ENCODE results near the gene INKA2. TPM values are rescaled to one million over a fixed set of nuclear protein-coding genes. Genes with fewer than 3 reads are reported as not detected.

The INKA2 gene
- total RNA-seq (2013), result 5.7 TPM
- 1 to 10 TPM; 1.8 to 6.6 (median 2.0) TPM for polyA plus RNA-seq
- 2.1 and 2.6 TPM in 2 replicates for polyA minus RNA-seq
- total RNA-seq, result 1.7 to 37.4 (median 19.0) reads per million in 11 experiments

GRCh38 chr1:111739194-111739924 is at the start of gene INKA2:
TSS of gene INKA2 (minus strand) at chr1:111739395. CDS start at chr1:111739242, 153 bp downstream.
- Histone ChIP-seq H2AFZ (ENCODE audit: insufficient read depth, low read depth, low read length, poor library complexity, severe bottlenecking) (peak within 1 kb of the TSS; percentile 83), H3K79me2 (ENCODE audit: insufficient read depth, low read length) (no peaks in the 10 kb centered on the region), H3K36me3 (replicated peaks in 1 of 2; ENCODE audit: control insufficient read depth in 1 of 2, insufficient read depth in 2 of 2, low read length in 2 of 2) (no peaks in the 10 kb centered on the region), H3K4me1 (ENCODE audit: control insufficient read depth in 1 of 2, insufficient read depth in 2 of 2, low read length in 2 of 2) (peaks cover 58 to 62% of the 10 kb centered on the region in 2 donors), H3K4me2 (replicated peaks; ENCODE audit: extremely low read depth, low read length, poor library complexity, severe bottlenecking) (peak within 1 kb of the TSS; percentile 79), H3K27ac (ENCODE audit: low read depth in 1 of 2, low read length in 2 of 2) (peak within 1 kb of the TSS; percentile 78 to 81), H3K9ac (ENCODE audit: insufficient read depth, low read length, poor library complexity, severe bottlenecking) (peak within 1 kb of the TSS; percentile 77), H4K20me1 (ENCODE audit: insufficient read depth, low read length) (no peaks in the 10 kb centered on the region), H3K9me3 (replicated peaks in 1 of 2; ENCODE audit: control insufficient read depth in 1 of 2, insufficient read depth in 1 of 2, low read length in 2 of 2) (peaks cover 0 to 4% of the 10 kb centered on the region in 2 donors), H3K27me3 (ENCODE audit: control insufficient read depth in 2 of 2, insufficient read depth in 2 of 2, low read length in 2 of 2) (peaks cover 22 to 54% of the 10 kb centered on the region in 2 donors), H3K4me3 (replicated peaks in 1 of 3; ENCODE audit: low read depth in 2 of 3, low read length in 3 of 3) (peak within 1 kb of the TSS; percentile 46 to 79 (median 63))
- intact Hi-C loops (cut with micrococcal nuclease), result loop anchor here (10.0 kb wide), 4 partner anchors 125 to 775 kb away; partner anchors contain the start of genes ADORA3 (in 1 of the 2), DENND2D (in 1 of the 2), LRIF1 (in 1 of the 2) and RAP1A (in 1 of the 2)
- Mint-ChIP-seq H3K9me3 (peaks cover 0 to 17% (median 6%) of the 10 kb centered on the region in 7 donors), H3K4me3 (peak within 1 kb of the TSS; percentile 89 to 98), H3K36me3 (peaks cover 7 to 21% of the 10 kb centered on the region in 2 donors), H3K27ac (peak within 1 kb of the TSS; percentile 83 to 99 (median 95)), H3K27me3 (ENCODE audit: low read depth in 3 of 3) (peaks cover 51 to 70% (median 54%) of the 10 kb centered on the region in 3 donors), H3K4me1 (peaks cover 31% of the 10 kb centered on the region)
- WGBS (ENCODE audit: insufficient coverage), result under 1% methylated on average over 40 of the region's 59 CpGs
- TF ChIP-seq, protein P1, sequence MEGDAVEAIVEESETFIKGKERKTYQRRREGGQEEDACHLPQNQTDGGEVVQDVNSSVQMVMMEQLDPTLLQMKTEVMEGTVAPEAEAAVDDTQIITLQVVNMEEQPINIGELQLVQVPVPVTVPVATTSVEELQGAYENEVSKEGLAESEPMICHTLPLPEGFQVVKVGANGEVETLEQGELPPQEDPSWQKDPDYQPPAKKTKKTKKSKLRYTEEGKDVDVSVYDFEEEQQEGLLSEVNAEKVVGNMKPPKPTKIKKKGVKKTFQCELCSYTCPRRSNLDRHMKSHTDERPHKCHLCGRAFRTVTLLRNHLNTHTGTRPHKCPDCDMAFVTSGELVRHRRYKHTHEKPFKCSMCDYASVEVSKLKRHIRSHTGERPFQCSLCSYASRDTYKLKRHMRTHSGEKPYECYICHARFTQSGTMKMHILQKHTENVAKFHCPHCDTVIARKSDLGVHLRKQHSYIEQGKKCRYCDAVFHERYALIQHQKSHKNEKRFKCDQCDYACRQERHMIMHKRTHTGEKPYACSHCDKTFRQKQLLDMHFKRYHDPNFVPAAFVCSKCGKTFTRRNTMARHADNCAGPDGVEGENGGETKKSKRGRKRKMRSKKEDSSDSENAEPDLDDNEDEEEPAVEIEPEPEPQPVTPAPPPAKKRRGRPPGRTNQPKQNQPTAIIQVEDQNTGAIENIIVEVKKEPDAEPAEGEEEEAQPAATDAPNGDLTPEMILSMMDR (IDR thresholded peaks at IDR 0.05), result no peak
- peak; percentile 80 to 86 (median 82) for DNase-seq

DNA sequence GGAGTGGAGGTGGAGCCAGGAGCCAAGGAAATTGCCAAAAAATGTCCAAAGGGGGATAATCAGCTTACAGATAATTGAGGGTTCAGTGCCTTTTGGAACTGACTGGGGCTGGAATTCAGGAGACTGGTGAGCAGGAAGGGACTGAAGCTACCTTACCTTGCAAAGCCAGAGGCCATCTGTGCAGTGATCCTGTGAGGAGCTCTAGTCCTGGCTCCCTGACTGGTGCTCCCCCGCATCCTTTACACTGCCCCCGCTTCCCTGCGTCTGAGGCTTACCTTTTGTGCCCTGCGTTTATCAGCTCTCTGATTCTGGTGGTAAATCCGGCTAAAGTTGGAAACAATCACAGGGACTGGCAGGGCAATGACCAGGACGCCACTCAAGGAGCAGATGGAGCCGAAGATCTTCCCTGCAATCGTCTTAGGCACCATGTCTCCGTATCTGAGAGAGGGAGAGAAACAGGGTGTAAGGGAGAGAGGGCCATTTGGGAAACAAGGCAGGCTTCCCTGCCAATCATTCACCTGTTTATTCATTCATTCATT is 47.5 kb upstream of the INKA2 start:
- TF ChIP-seq, protein P1 (IDR thresholded peaks at IDR 0.05), result no peak
- peak overlapping the region in 1 of 7 donors; percentile 1 for H3K27ac Mint-ChIP-seq
- Histone ChIP-seq H3K27me3 (ENCODE audit: control insufficient read depth in 2 of 2, insufficient read depth in 2 of 2, low read length in 2 of 2) (peaks cover 3 to 4% of the 10 kb centered on the region in 2 donors), H3K4me3 (replicated peaks in 1 of 3; ENCODE audit: low read depth in 2 of 3, low read length in 3 of 3) (no peak overlapping the region), H4K20me1 (ENCODE audit: insufficient read depth, low read length) (no peaks in the 10 kb centered on the region), H3K4me2 (replicated peaks; ENCODE audit: extremely low read depth, low read length, poor library complexity, severe bottlenecking) (no peak overlapping the region), H3K36me3 (replicated peaks in 1 of 2; ENCODE audit: control insufficient read depth in 1 of 2, insufficient read depth in 2 of 2, low read length in 2 of 2) (no peaks in the 10 kb centered on the region), H2AFZ (ENCODE audit: insufficient read depth, low read depth, low read length, poor library complexity, severe bottlenecking) (no peak overlapping the region), H3K79me2 (ENCODE audit: insufficient read depth, low read length) (no peaks in the 10 kb centered on the region), H3K9me3 (replicated peaks in 1 of 2; ENCODE audit: control insufficient read depth in 1 of 2, insufficient read depth in 1 of 2, low read length in 2 of 2) (no peaks in the 10 kb centered on the region), H3K4me1 (ENCODE audit: control insufficient read depth in 1 of 2, insufficient read depth in 2 of 2, low read length in 2 of 2) (no peaks in the 10 kb centered on the region), H3K27ac (ENCODE audit: low read depth in 1 of 2, low read length in 2 of 2) (no peak overlapping the region), H3K9ac (ENCODE audit: insufficient read depth, low read length, poor library complexity, severe bottlenecking) (no peak overlapping the region)
- peaks cover 4 to 15% (median 10%) of the 10 kb centered on the region in 3 donors for H3K27me3 Mint-ChIP-seq (ENCODE audit: low read depth in 3 of 3)
- WGBS (ENCODE audit: insufficient coverage), result 94% methylated on average over 6 of the region's 9 CpGs
- H3K36me3 Mint-ChIP-seq, result no peaks in the 10 kb centered on the region
- H3K4me1 Mint-ChIP-seq, result no peaks in the 10 kb centered on the region
- intact Hi-C loops (cut with micrococcal nuclease), result no loop called here
- no peaks in the 10 kb centered on the region for H3K9me3 Mint-ChIP-seq
- no peak for DNase-seq
- H3K4me3 Mint-ChIP-seq, result no peak overlapping the region

Data from CD14-positive monocyte (primary cell).